ENCODE results near the gene CIBAR2.

GRCh38 chr16:85075236-85075924, 36.9 kb downstream of the CIBAR2 start:
- no peak for TF ChIP-seq CTCF (IDR thresholded peaks at IDR 0.05)
- no peak for TF ChIP-seq POLR2A (IDR thresholded peaks at IDR 0.05)
